ENCODE data around the gene CSTPP1. TPM values are rescaled to one million over a fixed set of nuclear protein-coding genes. Genes with fewer than 3 reads are reported as not detected.
"Not testable (repeated sequence)": the region's sequence is repeated elsewhere in the genome, so short reads cannot be mapped to it uniquely, and the experiment has no call there.

Gene CSTPP1
- total RNA-seq, 1 donor from 2014 or later: 31.5 TPM

DNA sequence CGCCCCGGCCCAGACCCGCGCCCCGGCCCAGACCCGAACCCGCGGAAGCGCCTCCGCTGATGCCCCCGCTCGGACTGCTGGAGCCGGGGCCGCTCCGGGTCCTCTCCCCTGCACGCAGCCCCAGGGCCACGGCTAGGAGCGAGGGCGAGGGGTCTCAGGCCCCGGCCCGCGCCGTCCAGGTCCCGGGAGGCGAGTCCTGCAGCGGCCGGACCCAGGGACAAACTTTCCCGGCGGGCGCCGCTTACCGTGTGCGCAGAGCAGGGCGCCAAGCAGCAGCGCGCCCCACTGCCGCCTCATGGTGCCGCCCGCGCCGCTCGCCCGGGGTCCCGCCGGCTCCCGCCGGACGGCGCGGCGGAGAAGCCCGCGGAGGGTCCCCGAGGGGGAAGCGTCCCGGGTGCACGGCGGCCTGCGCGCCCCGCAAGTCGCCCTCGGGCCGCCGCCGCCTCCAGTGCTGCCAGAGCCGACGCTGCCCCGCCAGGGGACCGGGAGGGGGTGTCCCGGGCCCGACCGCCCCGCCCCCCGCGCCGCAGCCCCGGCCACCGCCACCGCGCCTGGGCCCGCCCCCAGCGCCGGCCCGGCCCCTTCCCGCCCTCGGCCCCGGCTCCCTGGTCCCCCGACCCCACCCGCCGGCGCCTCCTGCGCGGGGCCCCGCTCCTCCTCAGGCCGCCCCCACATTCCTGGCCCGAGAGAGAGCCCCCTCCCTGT, 18.3 kb upstream of the CSTPP1 start, which contains the start of gene LRP4:
TSS of gene LRP4 (minus strand) at position 468 of the 705 bp plus-strand sequence. CDS start at position 297, 171 bp downstream.
- DNase-seq (ENCODE audit: low read depth): no peak
- TF ChIP-seq CTCF (IDR thresholded peaks at IDR 0.05; ENCODE audit: insufficient read depth, low read length, poor library complexity, severe bottlenecking): no peak
- Histone ChIP-seq H3K27me3 (ENCODE audit: control insufficient read depth, insufficient read depth, low read length) (no peaks in the 10 kb centered on the region), H3K4me3 (ENCODE audit: low read depth, low read length) (peak within 1 kb of the TSS; percentile 63), H3K36me3 (ENCODE audit: control insufficient read depth, insufficient read depth, low read length) (no peaks in the 10 kb centered on the region)

- peak overlapping the region; percentile 63 for H3K4me3 ChIP-seq (ENCODE audit: low read depth, low read length)
- DNase-seq (ENCODE audit: low read depth): no peak
- no peaks in the 10 kb centered on the region for H3K27me3 ChIP-seq (ENCODE audit: control insufficient read depth, insufficient read depth, low read length)
- no peak for TF ChIP-seq CTCF (IDR thresholded peaks at IDR 0.05; ENCODE audit: insufficient read depth, low read length, poor library complexity, severe bottlenecking)
- no peaks in the 10 kb centered on the region for H3K36me3 ChIP-seq (ENCODE audit: control insufficient read depth, insufficient read depth, low read length)
Measured at GRCh38 chr11:46918788-46919513, 17.6 kb upstream of the CSTPP1 start.

- no peak for TF ChIP-seq CTCF (IDR thresholded peaks at IDR 0.05; ENCODE audit: insufficient read depth, low read length, poor library complexity, severe bottlenecking)
- Histone ChIP-seq H3K4me3 (ENCODE audit: low read depth, low read length) (no peak overlapping the region), H3K36me3 (ENCODE audit: control insufficient read depth, insufficient read depth, low read length) (no peaks in the 10 kb centered on the region), H3K27me3 (ENCODE audit: control insufficient read depth, insufficient read depth, low read length) (no peaks in the 10 kb centered on the region)
- DNase-seq (ENCODE audit: low read depth): peak; percentile 99
Measured at GRCh38 chr11:46920755-46921154, 15.8 kb upstream of the CSTPP1 start.

- H3K27me3 ChIP-seq (ENCODE audit: control insufficient read depth, insufficient read depth, low read length); H3K4me3 ChIP-seq (ENCODE audit: low read depth, low read length); DNase-seq (ENCODE audit: low read depth); H3K36me3 ChIP-seq (ENCODE audit: control insufficient read depth, insufficient read depth, low read length): not testable (repeated sequence)
Measured at GRCh38 chr11:46927928-46928327, 8.6 kb upstream of the CSTPP1 start.

GRCh38 chr11:46928701-46929100, 7.9 kb upstream of the CSTPP1 start:
- H3K27me3 ChIP-seq (ENCODE audit: control insufficient read depth, insufficient read depth, low read length); H3K36me3 ChIP-seq (ENCODE audit: control insufficient read depth, insufficient read depth, low read length); DNase-seq (ENCODE audit: low read depth); H3K4me3 ChIP-seq (ENCODE audit: low read depth, low read length): not testable (repeated sequence)

DNA sequence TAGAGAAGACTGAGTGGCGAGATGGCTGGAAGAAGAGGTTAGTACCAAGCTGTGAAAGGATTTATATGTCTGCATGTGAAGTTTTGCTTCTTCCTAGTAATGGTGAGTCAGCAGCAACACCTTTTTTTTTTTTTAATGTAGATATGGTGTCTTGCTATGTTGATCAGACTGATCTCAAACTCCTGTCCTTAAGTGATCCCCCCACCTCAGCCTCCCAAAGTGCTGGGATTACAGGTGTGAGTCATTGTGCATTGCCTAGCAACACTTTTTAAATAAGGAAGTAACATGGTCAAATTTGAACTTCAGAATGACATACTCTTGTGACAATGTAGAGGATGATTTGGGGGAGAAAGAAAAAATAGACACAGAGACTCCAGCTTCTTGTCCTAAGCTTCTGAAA, 6.5 kb upstream of the CSTPP1 start:
- H3K27me3 ChIP-seq (ENCODE audit: control insufficient read depth, insufficient read depth, low read length): no peaks in the 10 kb centered on the region
- TF ChIP-seq CTCF (IDR thresholded peaks at IDR 0.05; ENCODE audit: insufficient read depth, low read length, poor library complexity, severe bottlenecking): no peak
- H3K36me3 ChIP-seq (ENCODE audit: control insufficient read depth, insufficient read depth, low read length): no peaks in the 10 kb centered on the region
- DNase-seq (ENCODE audit: low read depth): peak; percentile 77
- no peak overlapping the region for H3K4me3 ChIP-seq (ENCODE audit: low read depth, low read length)

Measured in kidney epithelial cell (primary cell).